SK-N-SH (cell line): Measurements from ENCODE around the gene SHISA5. TPM values are rescaled to one million over a fixed set of nuclear protein-coding genes. Genes with fewer than 3 reads are reported as not detected.

ENCODE experiments used
- CTCF ChIA-PET: fragments of 300-600, 350-600 bp; formaldehyde crosslinking; extraction: SDS; loops from one replicate; lab custom pipeline; 2021; lab: Yijun Ruan, JAX
- POLR2A ChIA-PET: fragments of 350-600 bp; sonication (Branson Sonifier 250); formaldehyde crosslinking; extraction: SDS; loops from one replicate; lab custom pipeline; 2020; ENCODE audit warnings: antibody characterized with exemption, inconsistent platforms; lab: Yijun Ruan, JAX
- DNase-seq: peaks from one replicate; pipeline ENCODE4 v3.0.0; 2012
- H2AFZ ChIP-seq: fragments of 200-600 bp; sonication (generic); 2 replicates; pipeline ENCODE4 v1.8.1; 2016; ENCODE audit warnings: antibody characterized with exemption, mild to moderate bottlenecking, low read depth
- H3F3A ChIP-seq: fragments of 200-600 bp; sonication (generic); replicated peaks from 2 replicates; pipeline ENCODE3; 2016; ENCODE audit warnings: antibody characterized with exemption, mild to moderate bottlenecking; ENCODE audit not compliant: insufficient read depth
- H3K27ac ChIP-seq, 2 experiments: fragments of 200-500 bp in 1 of 2; fragments of 200-600 bp in 1 of 2; sonication (Bioruptor generic) in 1 of 2; sonication (generic), shearing (Covaris generic) in 1 of 2; 2 replicates each; pipeline versions ENCODE4 v1.5.1 to v1.6.1; 2014 to 2016; ENCODE audit warnings: low read depth in 2 of 2, inconsistent platforms in 1 of 2, low read length in 1 of 2, mild to moderate bottlenecking in 1 of 2, mixed read lengths in 1 of 2
- H3K27me3 ChIP-seq: fragments of 200-600 bp; sonication (generic), shearing (Covaris generic); 2 replicates; pipeline ENCODE4 v1.6.1; 2016; ENCODE audit warnings: mixed run types; ENCODE audit not compliant: insufficient read depth
- H3K36me3 ChIP-seq, 2 experiments: fragments of 200-500 bp in 1 of 2; fragments of 200-600 bp in 1 of 2; sonication (Bioruptor generic) in 1 of 2; sonication (generic) in 1 of 2; replicated peaks in 1 of 2; 2 replicates each; pipeline versions ENCODE3 to v1.5.1; 2014 to 2016; ENCODE audit warnings: low read length in 1 of 2, mild to moderate bottlenecking in 1 of 2; ENCODE audit not compliant: insufficient read depth in 2 of 2, control insufficient read depth in 1 of 2
- H3K4me1 ChIP-seq, 2 experiments: fragments of 200-500 bp in 1 of 2; fragments of 200-600 bp in 1 of 2; sonication (Bioruptor generic) in 1 of 2; sonication (generic), shearing (Covaris generic) in 1 of 2; 2 replicates each; pipeline versions ENCODE4 v1.5.1 to v1.6.1; 2014 to 2016; ENCODE audit warnings: low read depth in 1 of 2, low read length in 1 of 2, mixed run types in 1 of 2; ENCODE audit not compliant: insufficient read depth in 2 of 2, control insufficient read depth in 1 of 2
- H3K4me2 ChIP-seq: fragments of 200-600 bp; sonication (generic), shearing (Covaris generic); 2 replicates; pipeline ENCODE4 v1.6.1; 2017; ENCODE audit warnings: mixed run types
- H3K4me3 ChIP-seq, 2 experiments: fragments of 200-500 bp in 1 of 2; fragments of 200-600 bp in 1 of 2; sonication (Bioruptor generic) in 1 of 2; sonication (generic), shearing (Covaris generic) in 1 of 2; 2 replicates each; pipeline versions ENCODE4 v1.5.1 to v1.8.1; 2014 to 2016; ENCODE audit warnings: low read depth in 2 of 2, inconsistent platforms in 1 of 2, low read length in 1 of 2, mild to moderate bottlenecking in 1 of 2, mixed read lengths in 1 of 2, moderate library complexity in 1 of 2
- H3K79me2 ChIP-seq: fragments of 200-600 bp; sonication (generic); 2 replicates; pipeline ENCODE4 v1.8.1; 2017; ENCODE audit warnings: mild to moderate bottlenecking; ENCODE audit not compliant: insufficient read depth
- H3K9ac ChIP-seq: fragments of 200-600 bp; sonication (generic); 2 replicates; pipeline ENCODE4 v1.6.1; 2017; ENCODE audit warnings: mixed run types
- H3K9me2 ChIP-seq: fragments of 200-600 bp; sonication (generic); 2 replicates; pipeline ENCODE4 v1.6.1; 2017; ENCODE audit warnings: mixed run types
- H3K9me3 ChIP-seq: fragments of 200-600 bp; sonication (generic); 2 replicates; pipeline ENCODE4 v1.6.1; 2017; ENCODE audit warnings: mixed run types, mild to moderate bottlenecking, moderate library complexity
- H4K20me1 ChIP-seq: fragments of 200-600 bp; sonication (generic); 2 replicates; pipeline ENCODE4 v1.6.1; 2017; ENCODE audit warnings: mild to moderate bottlenecking, mixed run types; ENCODE audit not compliant: insufficient read depth
- FOSL2 ChIP-seq: IDR thresholded peaks from 2 replicates; pipeline ENCODE4 v1.4.0; 2012; ENCODE audit warnings: low read depth, mild to moderate bottlenecking, moderate library complexity, borderline replicate concordance
- FOXJ3 ChIP-seq: sonication (generic); formaldehyde crosslinking; IDR thresholded peaks from 2 replicates; pipeline ENCODE4 v1.5.1; 2020; ENCODE audit warnings: mild to moderate bottlenecking, missing genetic modification reagents
- FOXM1 ChIP-seq: IDR thresholded peaks from 2 replicates; pipeline ENCODE4 v1.4.0; 2012; ENCODE audit warnings: low read depth, mild to moderate bottlenecking
- GABPA ChIP-seq: IDR thresholded peaks from 2 replicates; pipeline ENCODE4 v1.4.0; 2012; ENCODE audit warnings: low read depth, mild to moderate bottlenecking
- MEF2A ChIP-seq: IDR thresholded peaks from 2 replicates; pipeline ENCODE4 v1.4.0; 2012; ENCODE audit warnings: low read depth, borderline replicate concordance
- MXI1 ChIP-seq: IDR thresholded peaks from 2 replicates; pipeline ENCODE4 v1.6.1; 2012; ENCODE audit warnings: mild to moderate bottlenecking, low read depth, low read length, improper control_type of control experiment
- NFIC ChIP-seq: IDR thresholded peaks from 2 replicates; pipeline ENCODE4 v1.4.0; 2012; ENCODE audit warnings: borderline replicate concordance
- NRF1 ChIP-seq: IDR thresholded peaks from 2 replicates; pipeline ENCODE4 v1.6.1; 2012; ENCODE audit warnings: low read depth, mild to moderate bottlenecking, low read length
- RAD21 ChIP-seq: IDR thresholded peaks from 2 replicates; pipeline ENCODE4 v1.6.1; 2012; ENCODE audit warnings: mild to moderate bottlenecking, low read length
- RCOR1 ChIP-seq: fragments of 150-350 bp; IDR thresholded peaks from 2 replicates; pipeline ENCODE4 v1.6.1; 2017; ENCODE audit warnings: antibody characterized with exemption, low read length
- SIN3A ChIP-seq: IDR thresholded peaks from 2 replicates; pipeline ENCODE4 v1.6.1; 2012; ENCODE audit warnings: low read depth, mild to moderate bottlenecking, low read length, moderate library complexity, borderline replicate concordance
- WGBS: methylation state at CpG from one replicate; pipeline ENCODE4 v1.1.6; 2017; ENCODE audit warnings: low lambda C conversion rate; 5-methylcytosine and 5-hydroxymethylcytosine counted together
- polyA plus RNA-seq, 3 experiments: library from polyadenylated mRNA; depleted of rRNA; stranded (reverse); fragments of >200 nt; gene quantifications; 2 replicates each; pipeline ENCODE4 v1.2.3, GENCODE V29; 2012
- TF ChIP-seq, protein P1 (sequence below): IDR thresholded peaks from 2 replicates; pipeline ENCODE4 v1.4.0; 2012; ENCODE audit warnings: low read depth
- TF ChIP-seq, protein P2 (sequence below): IDR thresholded peaks from 2 replicates; pipeline ENCODE4; 2012
- TF ChIP-seq, protein P3 (sequence below): IDR thresholded peaks from 2 replicates; pipeline ENCODE4 v1.4.0; 2012; ENCODE audit warnings: low read depth, borderline replicate concordance
- TF ChIP-seq, protein P4 (sequence below): fragments of 150-350 bp; IDR thresholded peaks from 2 replicates; pipeline ENCODE4 v1.6.1; 2016; ENCODE audit warnings: mild to moderate bottlenecking, low read depth, low read length
- TF ChIP-seq, protein P5 (sequence below): fragments of 200-600 bp; sonication (generic); IDR thresholded peaks from 2 replicates; pipeline ENCODE4 v1.6.1; 2017; ENCODE audit warnings: antibody characterized with exemption, mild to moderate bottlenecking, moderate library complexity

The SHISA5 gene, protein sequence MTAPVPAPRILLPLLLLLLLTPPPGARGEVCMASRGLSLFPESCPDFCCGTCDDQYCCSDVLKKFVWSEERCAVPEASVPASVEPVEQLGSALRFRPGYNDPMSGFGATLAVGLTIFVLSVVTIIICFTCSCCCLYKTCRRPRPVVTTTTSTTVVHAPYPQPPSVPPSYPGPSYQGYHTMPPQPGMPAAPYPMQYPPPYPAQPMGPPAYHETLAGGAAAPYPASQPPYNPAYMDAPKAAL
- polyA plus RNA-seq (2012; rRNA removed) = 141 and 194 TPM in 2 replicates
- polyA plus RNA-seq (2012; cell fraction: cytosol; rRNA removed) = 121 and 166 TPM in 2 replicates
- polyA plus RNA-seq (2012; cell fraction: nucleus; rRNA removed) = 102 and 112 TPM in 2 replicates

DNA sequence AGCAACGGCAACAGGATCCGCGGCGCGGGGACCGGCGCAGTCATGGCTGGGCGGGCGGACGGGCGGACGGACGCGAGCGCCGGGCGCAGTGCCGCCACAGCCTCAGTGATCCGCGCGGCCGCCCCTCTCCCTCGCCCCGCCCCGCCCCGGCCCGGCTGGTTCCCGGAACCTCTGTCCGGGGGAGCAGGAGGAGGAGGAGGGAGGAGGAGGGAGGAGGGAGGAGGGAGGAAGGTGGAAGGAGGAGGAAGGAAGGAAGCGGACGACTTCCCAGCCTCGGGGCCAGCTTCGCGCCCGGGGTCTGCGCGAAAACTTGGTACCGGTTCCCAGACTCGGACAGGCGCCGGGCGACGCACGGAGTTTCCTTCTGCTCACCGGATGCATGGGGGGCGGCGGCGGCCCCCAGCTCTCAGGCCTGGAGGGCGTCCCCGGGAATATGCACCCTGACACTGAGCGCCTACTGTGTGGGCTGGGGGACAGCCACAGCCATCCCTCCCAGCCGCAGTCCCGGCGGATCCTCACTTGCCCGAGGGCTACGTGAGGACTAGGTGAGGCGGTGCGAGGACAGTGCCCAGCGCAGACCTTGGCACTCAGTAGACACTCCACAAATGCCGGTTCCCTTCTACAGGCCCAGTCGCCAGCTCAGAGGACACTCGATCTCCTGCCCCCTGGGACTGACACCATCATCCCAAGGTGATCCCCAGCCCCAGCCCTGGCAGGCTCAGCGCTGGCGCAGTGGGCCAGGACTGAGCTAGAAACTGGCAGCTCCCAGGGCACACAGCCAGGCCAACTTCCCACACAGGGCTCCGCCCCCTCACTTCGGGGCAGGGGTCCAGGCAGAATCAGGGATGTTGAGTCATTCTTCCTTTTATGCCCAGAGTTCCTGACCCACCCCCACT is at the start of gene SHISA5:
Gene SHISA5, minus strand, starts transcription at position 124 of the 896 bp plus-strand sequence. Its CDS starts 80 bp downstream, at position 44.
- CTCF ChIA-PET = interaction anchor here (1.6 to 3.3 kb wide), 4 partner anchors 32 to 69 kb away, joined by 6 to 14 read pairs (median 9); no protein-coding TSS in a partner anchor
- H2AFZ ChIP-seq = peak within 1 kb of the TSS; percentile 92
- H3K27me3 ChIP-seq = no peaks in the 10 kb centered on the region
- H3K79me2 ChIP-seq = 0 out of 2 replicates have a peak, but pooled peaks cover 3% of the 10 kb centered on the region
- peak within 1 kb of the TSS; percentile 59 to 78 for H3K4me3 ChIP-seq
- peaks cover 14 to 43% of the 10 kb centered on the region in 2 experiments; a peak in 2 of 4 replicates for H3K4me1 ChIP-seq
- peak within 1 kb of the TSS; percentile 87 for H3K9ac ChIP-seq
- H4K20me1 ChIP-seq = no peaks in the 10 kb centered on the region
- no peaks in the 10 kb centered on the region for H3K9me2 ChIP-seq
- peak; percentile 83 for DNase-seq
- TF ChIP-seq SIN3A = no peak
- TF ChIP-seq, protein P1, sequence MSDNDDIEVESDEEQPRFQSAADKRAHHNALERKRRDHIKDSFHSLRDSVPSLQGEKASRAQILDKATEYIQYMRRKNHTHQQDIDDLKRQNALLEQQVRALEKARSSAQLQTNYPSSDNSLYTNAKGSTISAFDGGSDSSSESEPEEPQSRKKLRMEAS = peak; percentile 63; the same call in 1 of the 2 replicates
- TF ChIP-seq FOSL2 = peak; percentile 6; the same call in 1 of the 2 replicates
- peak; percentile 29; the same call in 1 of the 2 replicates for TF ChIP-seq NFIC
- TF ChIP-seq, all 33 proteins: peak for 3
- no peaks in the 10 kb centered on the region for H3K9me3 ChIP-seq
- peak within 1 kb of the TSS; percentile 100 for H3K4me2 ChIP-seq
- WGBS = 9% methylated on average over 22 of the region's 66 CpGs
- POLR2A ChIA-PET = interaction anchor here (1.0 to 2.4 kb wide), 4 partner anchors 15 to 39 kb away, joined by 3 to 9 read pairs (median 5); no protein-coding TSS in a partner anchor
- peak within 1 kb of the TSS; percentile 48 to 81; a peak in 3 of 4 replicates for H3K27ac ChIP-seq
- peaks cover 13% of the 10 kb centered on the region for H3F3A ChIP-seq
- H3K36me3 ChIP-seq = no peaks in the 10 kb centered on the region

DNA sequence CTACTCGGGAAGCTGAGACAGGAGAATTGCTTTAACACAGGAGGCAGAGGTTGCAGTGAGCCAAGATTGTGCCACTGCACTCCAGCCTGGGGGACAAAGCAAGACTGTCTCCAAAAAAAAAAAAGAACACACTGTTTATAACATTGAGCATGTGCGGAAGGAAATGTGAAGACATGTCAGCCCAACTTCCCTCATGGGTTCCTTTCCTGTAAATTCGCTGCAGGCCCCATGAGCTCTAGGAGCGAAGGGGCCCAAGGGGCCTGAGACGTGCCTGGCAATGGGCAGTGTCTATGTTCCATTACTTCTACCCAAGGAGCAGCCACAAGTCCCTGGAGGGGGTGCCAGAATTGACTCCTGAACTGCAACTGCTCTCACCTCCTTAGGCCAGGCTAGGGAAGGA is 49.4 kb upstream of the SHISA5 start:
- H3K4me3 ChIP-seq = no peak overlapping the region
- no peak overlapping the region for H3K9ac ChIP-seq
- DNase-seq = no peak
- H3K27me3 ChIP-seq = no peaks in the 10 kb centered on the region
- peaks cover 15% of the 10 kb centered on the region; the same call in 1 of the 2 replicates for H3K79me2 ChIP-seq
- no peak overlapping the region for H3K27ac ChIP-seq
- ChIA-PET POLR2A (interaction anchor here (0.7 kb wide), 1 partner anchor 9 kb away, joined by 3 read pairs; no protein-coding TSS in a partner anchor), CTCF (interaction anchor here (0.6 to 12.6 kb wide), 6 partner anchors 9 to 787 kb away, joined by 3 to 136 read pairs (median 7); partner anchors contain the start of gene USP4)
- H3K9me3 ChIP-seq = no peaks in the 10 kb centered on the region
- no peaks in the 10 kb centered on the region for H3K36me3 ChIP-seq
- H3K4me1 ChIP-seq = peaks cover 14 to 28% of the 10 kb centered on the region in 2 experiments; a peak in 3 of 4 replicates
- H3F3A ChIP-seq = peaks cover 9% of the 10 kb centered on the region
- no peak overlapping the region for H2AFZ ChIP-seq
- no peaks in the 10 kb centered on the region for H4K20me1 ChIP-seq
- H3K4me2 ChIP-seq = no peak overlapping the region
- WGBS = 97% methylated on average over 5 of the region's 5 CpGs
- no peaks in the 10 kb centered on the region for H3K9me2 ChIP-seq
- TF ChIP-seq MEF2A (no peak), FOXM1 (no peak), SIN3A (no peak), RAD21 (no peak), GABPA (no peak), FOXJ3 (CRISPR knock-in tag) (no peak), RCOR1 (no peak), MXI1 (no peak), NRF1 (no peak)
- TF ChIP-seq, protein P2, sequence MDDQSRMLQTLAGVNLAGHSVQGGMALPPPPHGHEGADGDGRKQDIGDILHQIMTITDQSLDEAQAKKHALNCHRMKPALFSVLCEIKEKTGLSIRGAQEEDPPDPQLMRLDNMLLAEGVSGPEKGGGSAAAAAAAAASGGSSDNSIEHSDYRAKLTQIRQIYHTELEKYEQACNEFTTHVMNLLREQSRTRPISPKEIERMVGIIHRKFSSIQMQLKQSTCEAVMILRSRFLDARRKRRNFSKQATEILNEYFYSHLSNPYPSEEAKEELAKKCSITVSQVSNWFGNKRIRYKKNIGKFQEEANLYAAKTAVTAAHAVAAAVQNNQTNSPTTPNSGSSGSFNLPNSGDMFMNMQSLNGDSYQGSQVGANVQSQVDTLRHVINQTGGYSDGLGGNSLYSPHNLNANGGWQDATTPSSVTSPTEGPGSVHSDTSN = no peak
- TF ChIP-seq, protein P3, sequence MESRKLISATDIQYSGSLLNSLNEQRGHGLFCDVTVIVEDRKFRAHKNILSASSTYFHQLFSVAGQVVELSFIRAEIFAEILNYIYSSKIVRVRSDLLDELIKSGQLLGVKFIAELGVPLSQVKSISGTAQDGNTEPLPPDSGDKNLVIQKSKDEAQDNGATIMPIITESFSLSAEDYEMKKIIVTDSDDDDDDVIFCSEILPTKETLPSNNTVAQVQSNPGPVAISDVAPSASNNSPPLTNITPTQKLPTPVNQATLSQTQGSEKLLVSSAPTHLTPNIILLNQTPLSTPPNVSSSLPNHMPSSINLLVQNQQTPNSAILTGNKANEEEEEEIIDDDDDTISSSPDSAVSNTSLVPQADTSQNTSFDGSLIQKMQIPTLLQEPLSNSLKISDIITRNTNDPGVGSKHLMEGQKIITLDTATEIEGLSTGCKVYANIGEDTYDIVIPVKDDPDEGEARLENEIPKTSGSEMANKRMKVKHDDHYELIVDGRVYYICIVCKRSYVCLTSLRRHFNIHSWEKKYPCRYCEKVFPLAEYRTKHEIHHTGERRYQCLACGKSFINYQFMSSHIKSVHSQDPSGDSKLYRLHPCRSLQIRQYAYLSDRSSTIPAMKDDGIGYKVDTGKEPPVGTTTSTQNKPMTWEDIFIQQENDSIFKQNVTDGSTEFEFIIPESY = no peak
- TF ChIP-seq, protein P4, sequence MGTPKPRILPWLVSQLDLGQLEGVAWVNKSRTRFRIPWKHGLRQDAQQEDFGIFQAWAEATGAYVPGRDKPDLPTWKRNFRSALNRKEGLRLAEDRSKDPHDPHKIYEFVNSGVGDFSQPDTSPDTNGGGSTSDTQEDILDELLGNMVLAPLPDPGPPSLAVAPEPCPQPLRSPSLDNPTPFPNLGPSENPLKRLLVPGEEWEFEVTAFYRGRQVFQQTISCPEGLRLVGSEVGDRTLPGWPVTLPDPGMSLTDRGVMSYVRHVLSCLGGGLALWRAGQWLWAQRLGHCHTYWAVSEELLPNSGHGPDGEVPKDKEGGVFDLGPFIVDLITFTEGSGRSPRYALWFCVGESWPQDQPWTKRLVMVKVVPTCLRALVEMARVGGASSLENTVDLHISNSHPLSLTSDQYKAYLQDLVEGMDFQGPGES = no peak
- TF ChIP-seq, protein P1 = no peak
- TF ChIP-seq, protein P5, sequence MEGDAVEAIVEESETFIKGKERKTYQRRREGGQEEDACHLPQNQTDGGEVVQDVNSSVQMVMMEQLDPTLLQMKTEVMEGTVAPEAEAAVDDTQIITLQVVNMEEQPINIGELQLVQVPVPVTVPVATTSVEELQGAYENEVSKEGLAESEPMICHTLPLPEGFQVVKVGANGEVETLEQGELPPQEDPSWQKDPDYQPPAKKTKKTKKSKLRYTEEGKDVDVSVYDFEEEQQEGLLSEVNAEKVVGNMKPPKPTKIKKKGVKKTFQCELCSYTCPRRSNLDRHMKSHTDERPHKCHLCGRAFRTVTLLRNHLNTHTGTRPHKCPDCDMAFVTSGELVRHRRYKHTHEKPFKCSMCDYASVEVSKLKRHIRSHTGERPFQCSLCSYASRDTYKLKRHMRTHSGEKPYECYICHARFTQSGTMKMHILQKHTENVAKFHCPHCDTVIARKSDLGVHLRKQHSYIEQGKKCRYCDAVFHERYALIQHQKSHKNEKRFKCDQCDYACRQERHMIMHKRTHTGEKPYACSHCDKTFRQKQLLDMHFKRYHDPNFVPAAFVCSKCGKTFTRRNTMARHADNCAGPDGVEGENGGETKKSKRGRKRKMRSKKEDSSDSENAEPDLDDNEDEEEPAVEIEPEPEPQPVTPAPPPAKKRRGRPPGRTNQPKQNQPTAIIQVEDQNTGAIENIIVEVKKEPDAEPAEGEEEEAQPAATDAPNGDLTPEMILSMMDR = no peak
